Measurements from ENCODE around the gene ACKR2.

GRCh38 chr3:42892807-42893206 is 83.6 kb downstream of the ACKR2 start:
- TF ChIP-seq CTCF (IDR thresholded peaks at IDR 0.05) (no peak), POLR2A (IDR thresholded peaks at IDR 0.05) (no peak)

All from testis (tissue), 2 donors.